ENCODE results near the gene VWC2L. TPM values are rescaled to one million over a fixed set of nuclear protein-coding genes. Genes with fewer than 3 reads are reported as not detected.

VWC2L gene
- total RNA-seq, 1 experiment from 2014 or later = not detected

DNA sequence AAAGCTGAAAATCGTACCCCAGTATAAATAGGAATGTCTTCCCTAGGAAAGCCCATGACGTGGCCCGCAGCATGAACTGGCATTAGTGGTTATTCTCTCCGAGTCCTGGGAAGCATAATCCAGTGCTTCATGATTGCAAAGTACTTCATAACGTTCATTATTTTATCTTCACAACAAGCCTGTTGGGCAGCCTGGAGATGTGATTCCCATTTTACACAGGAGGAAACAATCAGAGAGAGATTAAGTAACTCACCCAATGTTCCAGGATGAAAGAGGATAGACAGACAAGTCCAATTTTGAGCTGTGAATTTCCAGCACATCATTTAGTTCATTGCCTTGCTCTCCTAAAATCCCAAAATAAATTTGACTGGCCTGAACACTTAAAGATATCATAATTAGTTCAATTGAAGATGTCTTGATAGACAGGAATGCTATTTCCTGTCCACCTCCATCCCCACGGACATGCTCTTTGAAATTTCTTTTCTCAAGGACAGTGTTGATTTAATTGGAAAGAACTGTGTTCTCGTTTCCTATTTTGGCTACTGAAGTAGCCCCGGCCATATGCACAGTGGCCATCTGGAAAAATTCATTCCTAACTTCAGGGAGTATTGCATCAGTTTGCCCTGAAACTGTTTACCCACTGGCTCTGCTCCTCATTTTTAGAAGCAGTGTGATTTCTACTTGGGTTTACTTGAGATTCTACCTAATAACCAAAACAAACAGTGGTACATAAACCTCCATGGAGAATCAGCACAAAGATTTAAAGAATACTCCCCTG, 93.9 kb downstream of the VWC2L start:
- Mint-ChIP-seq H3K9me3 (no peaks in the 10 kb centered on the region), H3K27me3 (ENCODE audit: low read depth) (no peaks in the 10 kb centered on the region), H3K36me3 (no peaks in the 10 kb centered on the region), H3K4me3 (no peak overlapping the region), H3K4me1 (no peaks in the 10 kb centered on the region), H3K27ac (no peak overlapping the region)
- DNase-seq (ENCODE audit: low spot score) = no peak
- TF ChIP-seq, protein P1, sequence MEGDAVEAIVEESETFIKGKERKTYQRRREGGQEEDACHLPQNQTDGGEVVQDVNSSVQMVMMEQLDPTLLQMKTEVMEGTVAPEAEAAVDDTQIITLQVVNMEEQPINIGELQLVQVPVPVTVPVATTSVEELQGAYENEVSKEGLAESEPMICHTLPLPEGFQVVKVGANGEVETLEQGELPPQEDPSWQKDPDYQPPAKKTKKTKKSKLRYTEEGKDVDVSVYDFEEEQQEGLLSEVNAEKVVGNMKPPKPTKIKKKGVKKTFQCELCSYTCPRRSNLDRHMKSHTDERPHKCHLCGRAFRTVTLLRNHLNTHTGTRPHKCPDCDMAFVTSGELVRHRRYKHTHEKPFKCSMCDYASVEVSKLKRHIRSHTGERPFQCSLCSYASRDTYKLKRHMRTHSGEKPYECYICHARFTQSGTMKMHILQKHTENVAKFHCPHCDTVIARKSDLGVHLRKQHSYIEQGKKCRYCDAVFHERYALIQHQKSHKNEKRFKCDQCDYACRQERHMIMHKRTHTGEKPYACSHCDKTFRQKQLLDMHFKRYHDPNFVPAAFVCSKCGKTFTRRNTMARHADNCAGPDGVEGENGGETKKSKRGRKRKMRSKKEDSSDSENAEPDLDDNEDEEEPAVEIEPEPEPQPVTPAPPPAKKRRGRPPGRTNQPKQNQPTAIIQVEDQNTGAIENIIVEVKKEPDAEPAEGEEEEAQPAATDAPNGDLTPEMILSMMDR (IDR thresholded peaks at IDR 0.05) = no peak
- no peak for TF ChIP-seq PRRX2 (CRISPR knock-in tag; IDR thresholded peaks at IDR 0.05)
- no peak for TF ChIP-seq GRHL2 (CRISPR knock-in tag; IDR thresholded peaks at IDR 0.05; ENCODE audit: insufficient replicate concordance, severe bottlenecking)
- TF ChIP-seq MYBL2 (CRISPR knock-in tag; IDR thresholded peaks at IDR 0.05) = no peak
- TF ChIP-seq, protein P2, sequence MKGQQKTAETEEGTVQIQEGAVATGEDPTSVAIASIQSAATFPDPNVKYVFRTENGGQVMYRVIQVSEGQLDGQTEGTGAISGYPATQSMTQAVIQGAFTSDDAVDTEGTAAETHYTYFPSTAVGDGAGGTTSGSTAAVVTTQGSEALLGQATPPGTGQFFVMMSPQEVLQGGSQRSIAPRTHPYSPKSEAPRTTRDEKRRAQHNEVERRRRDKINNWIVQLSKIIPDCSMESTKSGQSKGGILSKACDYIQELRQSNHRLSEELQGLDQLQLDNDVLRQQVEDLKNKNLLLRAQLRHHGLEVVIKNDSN (CRISPR knock-in tag; IDR thresholded peaks at IDR 0.05) = no peak
- no peak for TF ChIP-seq FOXP1 (CRISPR knock-in tag; IDR thresholded peaks at IDR 0.05; ENCODE audit: borderline replicate concordance)
- TF ChIP-seq, protein P3, sequence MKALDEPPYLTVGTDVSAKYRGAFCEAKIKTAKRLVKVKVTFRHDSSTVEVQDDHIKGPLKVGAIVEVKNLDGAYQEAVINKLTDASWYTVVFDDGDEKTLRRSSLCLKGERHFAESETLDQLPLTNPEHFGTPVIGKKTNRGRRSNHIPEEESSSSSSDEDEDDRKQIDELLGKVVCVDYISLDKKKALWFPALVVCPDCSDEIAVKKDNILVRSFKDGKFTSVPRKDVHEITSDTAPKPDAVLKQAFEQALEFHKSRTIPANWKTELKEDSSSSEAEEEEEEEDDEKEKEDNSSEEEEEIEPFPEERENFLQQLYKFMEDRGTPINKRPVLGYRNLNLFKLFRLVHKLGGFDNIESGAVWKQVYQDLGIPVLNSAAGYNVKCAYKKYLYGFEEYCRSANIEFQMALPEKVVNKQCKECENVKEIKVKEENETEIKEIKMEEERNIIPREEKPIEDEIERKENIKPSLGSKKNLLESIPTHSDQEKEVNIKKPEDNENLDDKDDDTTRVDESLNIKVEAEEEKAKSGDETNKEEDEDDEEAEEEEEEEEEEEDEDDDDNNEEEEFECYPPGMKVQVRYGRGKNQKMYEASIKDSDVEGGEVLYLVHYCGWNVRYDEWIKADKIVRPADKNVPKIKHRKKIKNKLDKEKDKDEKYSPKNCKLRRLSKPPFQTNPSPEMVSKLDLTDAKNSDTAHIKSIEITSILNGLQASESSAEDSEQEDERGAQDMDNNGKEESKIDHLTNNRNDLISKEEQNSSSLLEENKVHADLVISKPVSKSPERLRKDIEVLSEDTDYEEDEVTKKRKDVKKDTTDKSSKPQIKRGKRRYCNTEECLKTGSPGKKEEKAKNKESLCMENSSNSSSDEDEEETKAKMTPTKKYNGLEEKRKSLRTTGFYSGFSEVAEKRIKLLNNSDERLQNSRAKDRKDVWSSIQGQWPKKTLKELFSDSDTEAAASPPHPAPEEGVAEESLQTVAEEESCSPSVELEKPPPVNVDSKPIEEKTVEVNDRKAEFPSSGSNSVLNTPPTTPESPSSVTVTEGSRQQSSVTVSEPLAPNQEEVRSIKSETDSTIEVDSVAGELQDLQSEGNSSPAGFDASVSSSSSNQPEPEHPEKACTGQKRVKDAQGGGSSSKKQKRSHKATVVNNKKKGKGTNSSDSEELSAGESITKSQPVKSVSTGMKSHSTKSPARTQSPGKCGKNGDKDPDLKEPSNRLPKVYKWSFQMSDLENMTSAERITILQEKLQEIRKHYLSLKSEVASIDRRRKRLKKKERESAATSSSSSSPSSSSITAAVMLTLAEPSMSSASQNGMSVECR (CRISPR knock-in tag; IDR thresholded peaks at IDR 0.05; ENCODE audit: borderline replicate concordance) = no peak
- TF ChIP-seq, protein P4, sequence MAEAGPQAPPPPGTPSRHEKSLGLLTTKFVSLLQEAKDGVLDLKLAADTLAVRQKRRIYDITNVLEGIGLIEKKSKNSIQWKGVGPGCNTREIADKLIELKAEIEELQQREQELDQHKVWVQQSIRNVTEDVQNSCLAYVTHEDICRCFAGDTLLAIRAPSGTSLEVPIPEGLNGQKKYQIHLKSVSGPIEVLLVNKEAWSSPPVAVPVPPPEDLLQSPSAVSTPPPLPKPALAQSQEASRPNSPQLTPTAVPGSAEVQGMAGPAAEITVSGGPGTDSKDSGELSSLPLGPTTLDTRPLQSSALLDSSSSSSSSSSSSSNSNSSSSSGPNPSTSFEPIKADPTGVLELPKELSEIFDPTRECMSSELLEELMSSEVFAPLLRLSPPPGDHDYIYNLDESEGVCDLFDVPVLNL (CRISPR knock-in tag; IDR thresholded peaks at IDR 0.05; ENCODE audit: borderline replicate concordance, low read depth) = no peak
- TF ChIP-seq SP1 (CRISPR knock-in tag; conservative IDR thresholded peaks at IDR 0.05) = no peak
- no peak for TF ChIP-seq ZNF138 (CRISPR knock-in tag; conservative IDR thresholded peaks at IDR 0.05)
- ChIA-PET POLR2A (no interaction called here), CTCF (interaction anchor here (0.7 kb wide), 1 partner anchor 16 kb away, joined by 3 read pairs; no protein-coding TSS in a partner anchor)
- ATAC-seq = no peak

DNA sequence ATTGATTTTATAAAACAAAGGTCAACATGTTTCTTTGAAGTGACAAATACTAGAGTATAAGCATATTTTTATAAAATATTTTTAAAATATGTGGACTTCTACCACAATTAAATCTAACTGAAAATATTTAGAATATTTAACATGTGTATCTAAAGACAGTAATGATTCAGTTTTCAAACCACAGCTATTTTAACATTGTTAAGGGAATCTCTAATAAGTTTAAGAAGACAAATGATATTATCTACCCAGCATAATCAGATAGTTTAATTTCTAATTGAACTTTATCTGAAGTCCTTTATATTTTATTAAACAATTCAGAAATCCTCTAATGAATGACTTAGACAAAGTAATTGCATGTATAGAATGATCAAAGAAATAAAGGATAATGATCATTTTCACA, 96.2 kb downstream of the VWC2L start:
- H3K27ac Mint-ChIP-seq = no peak overlapping the region
- POLR2A ChIA-PET = no interaction called here
- H3K9me3 Mint-ChIP-seq = no peaks in the 10 kb centered on the region
- DNase-seq (ENCODE audit: low spot score) (no peak), ATAC-seq (no peak)
- CTCF ChIA-PET = no interaction called here
- H3K36me3 Mint-ChIP-seq = no peaks in the 10 kb centered on the region
- H3K27me3 Mint-ChIP-seq (ENCODE audit: low read depth) = no peaks in the 10 kb centered on the region
- no peak overlapping the region for H3K4me3 Mint-ChIP-seq
- no peak for TF ChIP-seq TCF7 (CRISPR knock-in tag; IDR thresholded peaks at IDR 0.05; ENCODE audit: low read depth)
- TF ChIP-seq, protein P4 (CRISPR knock-in tag; IDR thresholded peaks at IDR 0.05; ENCODE audit: borderline replicate concordance, low read depth) = no peak
- TF ChIP-seq, protein P5, sequence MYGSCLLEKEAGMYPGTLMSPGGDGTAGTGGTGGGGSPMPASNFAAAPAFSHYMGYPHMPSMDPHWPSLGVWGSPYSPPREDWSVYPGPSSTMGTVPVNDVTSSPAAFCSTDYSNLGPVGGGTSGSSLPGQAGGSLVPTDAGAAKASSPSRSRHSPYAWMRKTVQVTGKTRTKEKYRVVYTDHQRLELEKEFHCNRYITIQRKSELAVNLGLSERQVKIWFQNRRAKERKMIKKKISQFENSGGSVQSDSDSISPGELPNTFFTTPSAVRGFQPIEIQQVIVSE (CRISPR knock-in tag; IDR thresholded peaks at IDR 0.05; ENCODE audit: borderline replicate concordance) = no peak
- no peak for TF ChIP-seq SOX15 (CRISPR knock-in tag; IDR thresholded peaks at IDR 0.05)
- TF ChIP-seq, protein P6, sequence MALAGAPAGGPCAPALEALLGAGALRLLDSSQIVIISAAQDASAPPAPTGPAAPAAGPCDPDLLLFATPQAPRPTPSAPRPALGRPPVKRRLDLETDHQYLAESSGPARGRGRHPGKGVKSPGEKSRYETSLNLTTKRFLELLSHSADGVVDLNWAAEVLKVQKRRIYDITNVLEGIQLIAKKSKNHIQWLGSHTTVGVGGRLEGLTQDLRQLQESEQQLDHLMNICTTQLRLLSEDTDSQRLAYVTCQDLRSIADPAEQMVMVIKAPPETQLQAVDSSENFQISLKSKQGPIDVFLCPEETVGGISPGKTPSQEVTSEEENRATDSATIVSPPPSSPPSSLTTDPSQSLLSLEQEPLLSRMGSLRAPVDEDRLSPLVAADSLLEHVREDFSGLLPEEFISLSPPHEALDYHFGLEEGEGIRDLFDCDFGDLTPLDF (CRISPR knock-in tag; IDR thresholded peaks at IDR 0.05) = no peak
- no peak for TF ChIP-seq GTF2I (CRISPR knock-in tag; conservative IDR thresholded peaks at IDR 0.05)
- no peak for TF ChIP-seq ZNF396 (CRISPR knock-in tag; IDR thresholded peaks at IDR 0.05; ENCODE audit: borderline replicate concordance)
- H3K4me1 Mint-ChIP-seq = no peaks in the 10 kb centered on the region
